HL-60 (cell line): ENCODE results near the gene KRTAP22-1.

Experiments
- POLR2AphosphoS5 ChIP-seq: IDR thresholded peaks from 2 replicates; pipeline ENCODE4 v1.6.1; 2012; ENCODE audit warnings: low read depth
- TF ChIP-seq, protein P1 (sequence below): IDR thresholded peaks from one replicate; pipeline ENCODE4 v1.5.1; 2011; ENCODE audit warnings: low read length, control low read depth, inconsistent platforms; ENCODE audit not compliant: insufficient read depth
- TF ChIP-seq, protein P2 (sequence below): IDR thresholded peaks from 2 replicates; pipeline ENCODE4 v1.6.1; 2012; ENCODE audit warnings: low read depth; ENCODE audit not compliant: insufficient replicate concordance

DNA sequence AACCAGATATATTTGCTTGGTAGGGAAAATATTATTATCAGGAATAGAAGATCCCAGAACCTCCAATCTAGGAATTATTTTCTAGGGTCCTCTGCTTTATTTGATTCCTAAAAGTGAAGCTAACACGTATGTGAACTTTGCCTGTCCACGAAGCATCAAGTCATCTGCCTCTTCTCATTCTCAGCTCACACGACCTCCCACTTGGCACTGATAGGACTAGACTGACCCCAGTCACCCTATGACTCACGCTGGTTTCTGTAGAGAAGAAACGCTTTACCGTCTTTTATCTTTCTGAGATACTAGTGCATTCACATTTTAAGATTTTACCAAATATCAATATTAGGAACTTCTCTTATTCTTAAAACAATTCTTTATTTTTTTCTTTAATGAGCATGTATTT lies 37.8 kb upstream of the KRTAP22-1 start:
- TF ChIP-seq, protein P1, sequence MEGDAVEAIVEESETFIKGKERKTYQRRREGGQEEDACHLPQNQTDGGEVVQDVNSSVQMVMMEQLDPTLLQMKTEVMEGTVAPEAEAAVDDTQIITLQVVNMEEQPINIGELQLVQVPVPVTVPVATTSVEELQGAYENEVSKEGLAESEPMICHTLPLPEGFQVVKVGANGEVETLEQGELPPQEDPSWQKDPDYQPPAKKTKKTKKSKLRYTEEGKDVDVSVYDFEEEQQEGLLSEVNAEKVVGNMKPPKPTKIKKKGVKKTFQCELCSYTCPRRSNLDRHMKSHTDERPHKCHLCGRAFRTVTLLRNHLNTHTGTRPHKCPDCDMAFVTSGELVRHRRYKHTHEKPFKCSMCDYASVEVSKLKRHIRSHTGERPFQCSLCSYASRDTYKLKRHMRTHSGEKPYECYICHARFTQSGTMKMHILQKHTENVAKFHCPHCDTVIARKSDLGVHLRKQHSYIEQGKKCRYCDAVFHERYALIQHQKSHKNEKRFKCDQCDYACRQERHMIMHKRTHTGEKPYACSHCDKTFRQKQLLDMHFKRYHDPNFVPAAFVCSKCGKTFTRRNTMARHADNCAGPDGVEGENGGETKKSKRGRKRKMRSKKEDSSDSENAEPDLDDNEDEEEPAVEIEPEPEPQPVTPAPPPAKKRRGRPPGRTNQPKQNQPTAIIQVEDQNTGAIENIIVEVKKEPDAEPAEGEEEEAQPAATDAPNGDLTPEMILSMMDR, result no peak
- no peak for TF ChIP-seq POLR2AphosphoS5
- TF ChIP-seq, protein P2, sequence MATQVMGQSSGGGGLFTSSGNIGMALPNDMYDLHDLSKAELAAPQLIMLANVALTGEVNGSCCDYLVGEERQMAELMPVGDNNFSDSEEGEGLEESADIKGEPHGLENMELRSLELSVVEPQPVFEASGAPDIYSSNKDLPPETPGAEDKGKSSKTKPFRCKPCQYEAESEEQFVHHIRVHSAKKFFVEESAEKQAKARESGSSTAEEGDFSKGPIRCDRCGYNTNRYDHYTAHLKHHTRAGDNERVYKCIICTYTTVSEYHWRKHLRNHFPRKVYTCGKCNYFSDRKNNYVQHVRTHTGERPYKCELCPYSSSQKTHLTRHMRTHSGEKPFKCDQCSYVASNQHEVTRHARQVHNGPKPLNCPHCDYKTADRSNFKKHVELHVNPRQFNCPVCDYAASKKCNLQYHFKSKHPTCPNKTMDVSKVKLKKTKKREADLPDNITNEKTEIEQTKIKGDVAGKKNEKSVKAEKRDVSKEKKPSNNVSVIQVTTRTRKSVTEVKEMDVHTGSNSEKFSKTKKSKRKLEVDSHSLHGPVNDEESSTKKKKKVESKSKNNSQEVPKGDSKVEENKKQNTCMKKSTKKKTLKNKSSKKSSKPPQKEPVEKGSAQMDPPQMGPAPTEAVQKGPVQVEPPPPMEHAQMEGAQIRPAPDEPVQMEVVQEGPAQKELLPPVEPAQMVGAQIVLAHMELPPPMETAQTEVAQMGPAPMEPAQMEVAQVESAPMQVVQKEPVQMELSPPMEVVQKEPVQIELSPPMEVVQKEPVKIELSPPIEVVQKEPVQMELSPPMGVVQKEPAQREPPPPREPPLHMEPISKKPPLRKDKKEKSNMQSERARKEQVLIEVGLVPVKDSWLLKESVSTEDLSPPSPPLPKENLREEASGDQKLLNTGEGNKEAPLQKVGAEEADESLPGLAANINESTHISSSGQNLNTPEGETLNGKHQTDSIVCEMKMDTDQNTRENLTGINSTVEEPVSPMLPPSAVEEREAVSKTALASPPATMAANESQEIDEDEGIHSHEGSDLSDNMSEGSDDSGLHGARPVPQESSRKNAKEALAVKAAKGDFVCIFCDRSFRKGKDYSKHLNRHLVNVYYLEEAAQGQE, result no peak
